ENCODE results near the gene ASNSD1. TPM values are rescaled to one million over a fixed set of nuclear protein-coding genes. Genes with fewer than 3 reads are reported as not detected.

ASNSD1 gene
- total and polyA plus RNA-seq, 2 of the 8 experiments (the other 6 are each of a cell fraction or from before 2014, with no cell fraction given): 14.1 to 44.8 TPM

GRCh38 chr2:189681903-189682302, 20.6 kb downstream of the ASNSD1 start:
- no peak overlapping the region for H4K91ac ChIP-seq (replicated peaks; ENCODE audit: insufficient read length, low read length)
- H2BK15ac ChIP-seq (ENCODE audit: low read length): no peak overlapping the region
- no peaks in the 10 kb centered on the region for H4K20me1 ChIP-seq (replicated peaks in 1 of 2; ENCODE audit: control insufficient read depth in 1 of 2, insufficient read depth in 2 of 2, low read length in 2 of 2)
- H3K79me1 ChIP-seq (ENCODE audit: low read depth, low read length): no peaks in the 10 kb centered on the region
- no peak overlapping the region for H3K23ac ChIP-seq (ENCODE audit: insufficient read length)
- no peak overlapping the region for H3K27ac ChIP-seq (ENCODE audit: low read depth, low read length)
- H2BK120ac ChIP-seq (replicated peaks; ENCODE audit: low read depth, low read length): no peak overlapping the region
- no peak for DNase-seq (ENCODE audit: low read depth in 1 of 2, low spot score in 2 of 2)
- H3K4me2 ChIP-seq (ENCODE audit: insufficient read depth in 1 of 2, low read depth in 2 of 2, low read length in 2 of 2): no peak overlapping the region
- H2BK5ac ChIP-seq (ENCODE audit: low read depth, low read length): no peak overlapping the region
- no peak overlapping the region for H3K4me3 ChIP-seq (ENCODE audit: extremely low read depth in 1 of 4, insufficient read depth in 2 of 4, low read depth in 3 of 4, low read length in 4 of 4)
- H4K8ac ChIP-seq (ENCODE audit: extremely low read depth, insufficient read depth, low read length): no peak overlapping the region
- H3K56ac ChIP-seq (replicated peaks; ENCODE audit: insufficient read length, low read depth, low read length): no peak overlapping the region
- no peak overlapping the region for H3K9ac ChIP-seq (replicated peaks in 1 of 4; ENCODE audit: extremely low read depth in 1 of 4, low read depth in 3 of 4, low read length in 3 of 4)
- peaks cover 0 to 2% (median 0%) of the 10 kb centered on the region in 4 experiments; a peak in 1 of 8 replicates for H3K36me3 ChIP-seq (ENCODE audit: control insufficient read depth in 2 of 4, insufficient read depth in 4 of 4, low read length in 3 of 4)
- H4K5ac ChIP-seq (ENCODE audit: insufficient read length, low read depth, low read length): no peak overlapping the region
- no peaks in the 10 kb centered on the region for H3K27me3 ChIP-seq (replicated peaks in 1 of 4; ENCODE audit: control insufficient read depth in 3 of 4, extremely low read depth in 1 of 4, insufficient read depth in 3 of 4, low read length in 3 of 4)
- no peak overlapping the region for H3K18ac ChIP-seq (ENCODE audit: extremely low read depth, low read length)
- H3K14ac ChIP-seq (ENCODE audit: insufficient read length): no peak overlapping the region
- H3K4ac ChIP-seq (replicated peaks; ENCODE audit: insufficient read length, low read depth, low read length): no peak overlapping the region
- H3K4me1 ChIP-seq (replicated peaks in 1 of 4; ENCODE audit: control insufficient read depth in 3 of 4, insufficient read depth in 4 of 4, low read length in 3 of 4): 0 out of 7 replicates have a peak, but pooled peaks cover 0 to 3% (median 0%) of the 10 kb centered on the region in 4 experiments
- no peak overlapping the region for H2BK12ac ChIP-seq (ENCODE audit: low read depth, low read length)
- CTCF ChIA-PET (ENCODE audit: partially characterized antibody): interaction anchor here (0.6 to 3.3 kb wide), 3 partner anchors 17 to 81 kb away, joined by 3 to 13 read pairs (median 5); no protein-coding TSS in a partner anchor
- H2AFZ ChIP-seq (ENCODE audit: low read length): no peak overlapping the region
- no peak for FAIRE-seq
- 0 out of 4 replicates have a peak, but pooled peaks cover 0 to 2% of the 10 kb centered on the region in 2 experiments for H3K9me3 ChIP-seq (ENCODE audit: insufficient read depth in 2 of 2, low read depth in 1 of 2, low read length in 1 of 2)
- no peak overlapping the region for H2AK5ac ChIP-seq (ENCODE audit: low read depth, low read length)
- H3K79me2 ChIP-seq (ENCODE audit: control insufficient read depth in 1 of 2, insufficient read depth in 2 of 2, low read length in 2 of 2): no peaks in the 10 kb centered on the region
- no peaks in the 10 kb centered on the region for H3K23me2 ChIP-seq (ENCODE audit: low read depth, low read length)
- H2BK20ac ChIP-seq (ENCODE audit: low read length): no peak overlapping the region
- POLR2A ChIA-PET (ENCODE audit: partially characterized antibody): no interaction called here
- TF ChIP-seq E2F6 (IDR thresholded peaks at IDR 0.05) (no peak), GABPA (IDR thresholded peaks at IDR 0.05; ENCODE audit: borderline replicate concordance, insufficient read depth, low read length) (no peak), CHD2 (IDR thresholded peaks at IDR 0.05; ENCODE audit: low read length) (no peak), ATF2 (IDR thresholded peaks at IDR 0.05; ENCODE audit: low read length) (no peak), TEAD4 (IDR thresholded peaks at IDR 0.05; ENCODE audit: low read depth, low read length) (no peak), SP1 (IDR thresholded peaks at IDR 0.05; ENCODE audit: low read depth, low read length) (no peak), SP2 (IDR thresholded peaks at IDR 0.05; ENCODE audit: low read length) (no peak), MAFK (IDR thresholded peaks at IDR 0.05; ENCODE audit: low read depth, low read length) (no peak), SP4 (IDR thresholded peaks at IDR 0.05; ENCODE audit: low read length) (no peak)
- TF ChIP-seq, protein P1, sequence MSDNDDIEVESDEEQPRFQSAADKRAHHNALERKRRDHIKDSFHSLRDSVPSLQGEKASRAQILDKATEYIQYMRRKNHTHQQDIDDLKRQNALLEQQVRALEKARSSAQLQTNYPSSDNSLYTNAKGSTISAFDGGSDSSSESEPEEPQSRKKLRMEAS (IDR thresholded peaks at IDR 0.05): no peak
